Chondrocyte (in vitro differentiated cells): ENCODE data around the gene SERPINB1. TPM values are rescaled to one million over a fixed set of nuclear protein-coding genes. Genes with fewer than 3 reads are reported as not detected.
A peak's percentile ranks its signal among the peaks of the same experiment; 100 is the strongest.
"Not testable (repeated sequence)": the region's sequence is repeated elsewhere in the genome, so short reads cannot be mapped to it uniquely, and the experiment has no call there.

ENCODE experiments used
- DNase-seq: peaks from one replicate; pipeline ENCODE4 v3.0.0; 2021; ENCODE audit warnings: mixed read lengths, low spot score
- H3K27ac Mint-ChIP-seq: one replicate; pipeline ENCODE4 v1.8.0; 2021; ENCODE audit warnings: mild to moderate bottlenecking, moderate library complexity, mixed read lengths; ENCODE audit not compliant: unreplicated experiment
- H3K27me3 Mint-ChIP-seq: 2 replicates; pipeline ENCODE4 v1.8.0; 2021; ENCODE audit warnings: low read depth, mixed read lengths
- H3K36me3 Mint-ChIP-seq: 2 replicates; pipeline ENCODE4 v1.8.0; 2021; ENCODE audit warnings: low read depth, mixed read lengths
- H3K4me1 Mint-ChIP-seq: 2 replicates; pipeline ENCODE4 v1.8.0; 2021; ENCODE audit warnings: low read depth, mild to moderate bottlenecking, mixed read lengths
- H3K4me3 Mint-ChIP-seq: one replicate; pipeline ENCODE4 v1.8.0; 2021; ENCODE audit warnings: mild to moderate bottlenecking, moderate library complexity, mixed read lengths; ENCODE audit not compliant: unreplicated experiment
- H3K9me3 Mint-ChIP-seq: 2 replicates; pipeline ENCODE4 v1.8.0; 2021; ENCODE audit warnings: low read depth, mixed read lengths
- total RNA-seq: library from RNA; stranded (reverse); gene quantifications from 3 replicates; pipeline ENCODE4 v1.2.1, GENCODE V29; 2021
- TF ChIP-seq, protein P1 (sequence below): fragments of 200-600 bp; sonication (generic); IDR thresholded peaks from 2 replicates; pipeline ENCODE4 v1.5.0; 2021; ENCODE audit warnings: antibody characterized with exemption, mild to moderate bottlenecking, moderate library complexity

The SERPINB1 gene
- total RNA-seq, 1 donor from 2014 or later = 9.1 TPM

DNA sequence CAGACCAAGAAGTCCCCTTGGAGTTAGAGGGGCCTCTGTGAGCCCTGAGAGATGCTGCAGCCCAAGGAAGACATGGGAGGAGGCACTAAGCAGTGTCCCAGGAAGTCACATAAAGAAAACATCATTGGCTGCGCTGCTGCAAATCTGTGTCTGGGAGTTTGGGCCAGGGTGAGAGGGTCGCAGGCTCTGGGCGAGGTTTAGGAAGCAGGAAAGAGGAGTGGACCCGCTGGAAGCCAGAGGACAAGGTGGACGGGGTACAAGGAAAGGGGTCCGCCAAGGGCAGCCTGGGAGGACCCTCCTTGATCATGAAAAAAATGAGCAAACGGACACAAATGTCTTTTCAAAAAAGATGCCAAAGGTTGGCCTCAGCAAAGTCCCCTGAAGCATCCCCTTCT, 15.5 kb upstream of the SERPINB1 start:
- H3K4me3 Mint-ChIP-seq = no peak overlapping the region
- no peak overlapping the region for H3K27ac Mint-ChIP-seq
- no peaks in the 10 kb centered on the region for H3K9me3 Mint-ChIP-seq
- no peaks in the 10 kb centered on the region for H3K27me3 Mint-ChIP-seq
- peaks cover 40% of the 10 kb centered on the region for H3K4me1 Mint-ChIP-seq
- no peaks in the 10 kb centered on the region for H3K36me3 Mint-ChIP-seq
- TF ChIP-seq, protein P1, sequence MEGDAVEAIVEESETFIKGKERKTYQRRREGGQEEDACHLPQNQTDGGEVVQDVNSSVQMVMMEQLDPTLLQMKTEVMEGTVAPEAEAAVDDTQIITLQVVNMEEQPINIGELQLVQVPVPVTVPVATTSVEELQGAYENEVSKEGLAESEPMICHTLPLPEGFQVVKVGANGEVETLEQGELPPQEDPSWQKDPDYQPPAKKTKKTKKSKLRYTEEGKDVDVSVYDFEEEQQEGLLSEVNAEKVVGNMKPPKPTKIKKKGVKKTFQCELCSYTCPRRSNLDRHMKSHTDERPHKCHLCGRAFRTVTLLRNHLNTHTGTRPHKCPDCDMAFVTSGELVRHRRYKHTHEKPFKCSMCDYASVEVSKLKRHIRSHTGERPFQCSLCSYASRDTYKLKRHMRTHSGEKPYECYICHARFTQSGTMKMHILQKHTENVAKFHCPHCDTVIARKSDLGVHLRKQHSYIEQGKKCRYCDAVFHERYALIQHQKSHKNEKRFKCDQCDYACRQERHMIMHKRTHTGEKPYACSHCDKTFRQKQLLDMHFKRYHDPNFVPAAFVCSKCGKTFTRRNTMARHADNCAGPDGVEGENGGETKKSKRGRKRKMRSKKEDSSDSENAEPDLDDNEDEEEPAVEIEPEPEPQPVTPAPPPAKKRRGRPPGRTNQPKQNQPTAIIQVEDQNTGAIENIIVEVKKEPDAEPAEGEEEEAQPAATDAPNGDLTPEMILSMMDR = no peak
- no peak for DNase-seq

DNA sequence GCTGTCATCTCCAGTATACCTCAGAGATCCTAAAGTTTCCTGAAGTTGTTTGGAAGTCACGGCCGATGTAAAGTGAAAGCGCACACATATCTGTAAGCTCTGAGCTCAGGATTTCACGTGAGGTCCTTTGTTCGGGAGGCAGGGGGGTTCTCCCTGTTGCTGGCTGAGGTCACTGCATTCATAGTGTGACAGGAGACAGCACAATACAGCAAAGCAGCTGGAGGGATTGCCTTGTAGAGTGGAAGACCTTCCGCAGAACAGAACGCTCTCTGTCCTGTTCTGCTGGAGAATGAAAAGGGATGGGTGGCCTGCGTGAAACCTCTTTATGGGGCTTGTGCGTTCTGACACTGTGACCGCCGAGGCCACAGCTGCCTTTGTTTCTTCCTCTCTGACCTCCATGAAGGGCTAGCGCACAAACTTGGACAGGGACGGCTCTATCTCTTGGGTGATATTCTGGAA, 13.4 kb upstream of the SERPINB1 start:
- peaks cover 47% of the 10 kb centered on the region for H3K4me1 Mint-ChIP-seq
- TF ChIP-seq, protein P1 = no peak

DNA sequence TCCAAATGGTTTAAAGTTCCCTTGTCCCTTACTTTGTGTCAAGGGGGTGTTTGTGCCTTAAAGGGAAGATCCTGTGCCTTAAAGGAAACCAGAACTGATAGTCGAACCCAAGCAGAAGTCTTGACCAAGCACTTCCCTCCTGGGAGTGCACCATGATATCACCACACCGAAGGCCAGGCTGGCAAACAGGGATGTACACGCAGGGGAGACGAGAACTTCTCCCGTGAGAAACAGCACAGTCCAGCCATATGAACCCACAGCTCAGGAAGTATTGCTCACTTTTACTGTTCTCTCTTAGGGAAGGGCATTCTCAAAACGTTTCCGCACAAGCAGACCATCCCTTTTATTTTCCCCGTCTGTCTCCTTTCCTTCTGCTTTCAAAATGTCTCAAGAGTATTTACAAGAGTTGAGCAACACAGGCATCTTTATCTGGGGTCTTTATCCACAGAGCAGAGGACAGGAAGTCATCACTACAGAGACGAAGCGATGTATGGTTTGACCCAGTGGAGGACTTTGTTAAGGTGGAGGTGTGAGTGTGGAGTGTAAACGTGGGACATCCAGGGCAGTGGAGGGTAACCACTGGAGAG, 12.8 kb upstream of the SERPINB1 start:
- no peak for DNase-seq
- TF ChIP-seq, protein P1 = peak; percentile 58
- Mint-ChIP-seq H3K27ac (peak overlapping the region; percentile 93), H3K9me3 (no peaks in the 10 kb centered on the region), H3K36me3 (no peaks in the 10 kb centered on the region), H3K4me1 (peaks cover 47% of the 10 kb centered on the region), H3K27me3 (no peaks in the 10 kb centered on the region), H3K4me3 (peak overlapping the region; percentile 61)

More for the DNA sequence above, 13.4 kb upstream of the SERPINB1 start:
- no peak for DNase-seq
- H3K27me3 Mint-ChIP-seq = no peaks in the 10 kb centered on the region
- peak overlapping the region; percentile 93 for H3K27ac Mint-ChIP-seq
- H3K9me3 Mint-ChIP-seq = no peaks in the 10 kb centered on the region
- no peak overlapping the region for H3K4me3 Mint-ChIP-seq
- no peaks in the 10 kb centered on the region for H3K36me3 Mint-ChIP-seq

DNA sequence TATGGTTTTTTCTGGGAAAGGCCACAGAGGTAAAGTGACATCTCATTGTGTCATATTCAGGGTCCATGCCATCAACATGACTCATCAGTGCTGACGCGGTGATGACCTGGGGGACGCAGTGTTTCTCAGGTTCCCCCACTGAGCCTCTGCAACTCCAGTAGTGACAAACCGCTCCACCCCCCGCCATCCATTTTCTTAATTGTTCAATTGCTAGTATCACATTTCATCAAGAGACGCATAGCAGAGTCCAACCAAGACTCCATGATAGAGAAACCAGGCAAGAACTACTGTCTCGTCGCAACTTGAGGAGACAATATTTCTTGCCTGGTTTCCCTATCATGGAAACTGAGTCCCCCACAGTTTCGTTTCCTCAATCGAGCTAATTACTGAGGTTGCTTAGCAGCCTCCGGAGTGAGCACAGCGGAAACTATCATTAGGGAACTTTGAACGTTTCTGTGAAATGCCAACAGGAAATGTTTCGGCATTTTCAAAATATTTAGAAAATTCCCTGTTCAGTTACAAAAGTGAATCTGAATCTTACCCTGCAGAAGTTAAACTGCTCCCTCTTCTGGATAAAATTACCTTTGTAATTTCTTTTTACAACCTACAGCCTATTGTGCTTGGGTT, 12.2 kb upstream of the SERPINB1 start:
- peak overlapping the region; percentile 61 for H3K4me3 Mint-ChIP-seq
- H3K9me3 Mint-ChIP-seq = no peaks in the 10 kb centered on the region
- H3K27me3 Mint-ChIP-seq = no peaks in the 10 kb centered on the region
- H3K4me1 Mint-ChIP-seq = peaks cover 44% of the 10 kb centered on the region
- TF ChIP-seq, protein P1 = peak; percentile 87
- H3K27ac Mint-ChIP-seq = peak overlapping the region; percentile 93
- no peaks in the 10 kb centered on the region for H3K36me3 Mint-ChIP-seq
- no peak for DNase-seq

DNA sequence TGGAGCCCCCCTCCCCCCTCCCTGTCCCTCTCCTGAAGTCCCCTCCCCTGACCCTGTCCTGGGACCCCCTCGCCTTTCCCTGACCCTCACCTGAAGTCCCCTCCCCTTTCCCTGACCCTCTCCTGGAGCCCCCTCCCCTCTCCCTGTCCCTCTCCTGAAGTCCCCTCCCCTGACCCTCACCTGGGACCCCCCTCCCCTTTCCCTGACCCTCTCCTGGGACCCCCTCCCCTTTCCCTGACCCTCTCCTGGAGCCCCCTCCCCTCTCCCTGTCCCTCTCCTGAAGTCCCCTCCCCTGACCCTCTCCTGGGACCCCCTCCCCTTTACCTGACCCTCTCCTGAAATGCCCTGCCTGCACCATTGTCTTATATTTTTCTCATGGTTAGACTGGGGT, 11.7 kb upstream of the SERPINB1 start:
- not testable (repeated sequence) for H3K9me3 Mint-ChIP-seq, H3K36me3 Mint-ChIP-seq, DNase-seq, H3K27me3 Mint-ChIP-seq
- Mint-ChIP-seq H3K27ac (peak overlapping the region; percentile 93), H3K4me1 (peaks cover 39% of the 10 kb centered on the region), H3K4me3 (peak overlapping the region; percentile 61)

DNA sequence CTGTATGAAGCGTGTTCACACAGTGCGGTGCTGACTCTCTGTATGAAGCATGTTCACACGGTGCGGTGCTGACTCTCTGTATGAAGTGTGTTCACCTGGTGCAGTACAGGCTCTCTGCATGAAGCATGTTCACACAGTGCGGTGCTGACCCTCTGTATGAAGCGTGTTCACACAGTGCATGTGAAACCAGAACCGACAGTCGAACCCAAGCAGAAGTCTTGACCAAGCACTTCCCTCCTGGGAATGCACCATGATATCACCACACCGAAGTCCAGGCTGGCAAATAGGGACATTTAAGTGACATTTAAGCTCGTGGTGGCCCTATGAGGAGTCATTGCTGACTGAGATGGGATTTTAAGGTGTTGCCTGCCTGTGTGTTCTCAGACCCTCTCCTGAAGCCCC, 11.3 kb upstream of the SERPINB1 start:
- Mint-ChIP-seq H3K4me1 (peaks cover 34% of the 10 kb centered on the region), H3K36me3 (no peaks in the 10 kb centered on the region), H3K4me3 (no peak overlapping the region), H3K9me3 (no peaks in the 10 kb centered on the region), H3K27ac (peak overlapping the region; percentile 45), H3K27me3 (no peaks in the 10 kb centered on the region)
- no peak for DNase-seq
- TF ChIP-seq, protein P1 = no peak
